GM12801 (cell line): ENCODE measurements around the gene FAM98B.

Experiments
- TF ChIP-seq, protein P1 (sequence below): IDR thresholded peaks from one replicate; pipeline ENCODE4 v1.5.1; 2011; ENCODE audit warnings: control low read depth; ENCODE audit not compliant: insufficient read length; ENCODE audit errors: extremely low read depth

The FAM98B gene

DNA sequence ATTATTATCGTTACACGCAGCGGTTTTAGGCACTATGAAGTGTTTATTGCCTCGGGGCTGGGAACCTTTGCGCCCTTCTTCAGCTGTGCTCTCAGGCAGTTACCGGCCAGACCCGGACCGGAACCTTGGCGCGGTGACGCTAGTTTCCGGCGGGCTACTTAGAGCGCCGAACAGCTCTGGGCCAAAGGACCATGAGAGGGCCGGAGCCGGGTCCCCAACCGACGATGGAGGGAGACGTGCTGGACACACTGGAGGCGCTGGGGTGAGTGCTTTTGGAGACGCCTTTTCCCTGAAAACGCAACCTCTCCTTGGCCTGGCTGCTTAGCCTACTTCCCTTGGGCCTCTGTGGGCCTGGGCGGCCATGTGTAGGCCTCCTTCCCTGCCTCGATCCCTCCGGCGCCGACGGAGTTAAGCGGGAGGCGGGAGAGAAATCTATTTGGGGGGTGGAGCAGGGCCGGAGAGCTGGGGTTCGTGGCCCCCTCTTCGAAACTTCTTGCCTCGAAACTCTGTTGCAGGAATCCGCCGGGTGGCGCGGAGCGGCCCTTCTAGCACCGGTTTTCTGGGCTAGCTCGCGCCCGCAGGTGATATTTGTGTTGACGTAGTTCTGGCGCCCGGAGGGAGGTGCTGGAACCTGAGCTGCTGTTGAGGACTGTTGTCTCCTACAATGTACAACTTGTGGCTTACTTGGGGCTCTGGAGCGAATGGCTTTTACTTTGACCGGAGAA is at the start of gene FAM98B:
FAM98B (plus strand) TSS at position 157 of the 725 bp plus-strand sequence; CDS start at position 192, 35 bp downstream.
- TF ChIP-seq, protein P1, sequence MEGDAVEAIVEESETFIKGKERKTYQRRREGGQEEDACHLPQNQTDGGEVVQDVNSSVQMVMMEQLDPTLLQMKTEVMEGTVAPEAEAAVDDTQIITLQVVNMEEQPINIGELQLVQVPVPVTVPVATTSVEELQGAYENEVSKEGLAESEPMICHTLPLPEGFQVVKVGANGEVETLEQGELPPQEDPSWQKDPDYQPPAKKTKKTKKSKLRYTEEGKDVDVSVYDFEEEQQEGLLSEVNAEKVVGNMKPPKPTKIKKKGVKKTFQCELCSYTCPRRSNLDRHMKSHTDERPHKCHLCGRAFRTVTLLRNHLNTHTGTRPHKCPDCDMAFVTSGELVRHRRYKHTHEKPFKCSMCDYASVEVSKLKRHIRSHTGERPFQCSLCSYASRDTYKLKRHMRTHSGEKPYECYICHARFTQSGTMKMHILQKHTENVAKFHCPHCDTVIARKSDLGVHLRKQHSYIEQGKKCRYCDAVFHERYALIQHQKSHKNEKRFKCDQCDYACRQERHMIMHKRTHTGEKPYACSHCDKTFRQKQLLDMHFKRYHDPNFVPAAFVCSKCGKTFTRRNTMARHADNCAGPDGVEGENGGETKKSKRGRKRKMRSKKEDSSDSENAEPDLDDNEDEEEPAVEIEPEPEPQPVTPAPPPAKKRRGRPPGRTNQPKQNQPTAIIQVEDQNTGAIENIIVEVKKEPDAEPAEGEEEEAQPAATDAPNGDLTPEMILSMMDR: no peak

DNA sequence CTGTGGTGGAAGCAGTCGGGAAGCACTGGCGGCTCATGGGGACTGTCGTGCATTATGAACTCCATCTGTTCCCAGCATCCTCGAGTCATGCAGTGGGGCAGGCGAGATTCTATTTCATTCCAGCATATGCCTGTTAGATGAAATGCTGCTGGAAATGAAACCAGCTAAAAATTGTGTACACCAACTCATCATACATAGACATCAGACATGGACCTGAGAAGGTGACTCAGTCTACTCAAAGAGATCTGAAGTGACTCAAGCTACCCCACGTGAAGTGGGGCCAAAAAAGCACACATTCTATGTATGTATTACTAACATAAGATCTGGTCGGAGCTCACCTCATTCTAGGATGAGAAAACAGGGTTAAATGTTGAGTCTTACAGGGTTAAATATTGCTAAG is 47.5 kb upstream of the FAM98B start:
- TF ChIP-seq, protein P1: no peak

DNA sequence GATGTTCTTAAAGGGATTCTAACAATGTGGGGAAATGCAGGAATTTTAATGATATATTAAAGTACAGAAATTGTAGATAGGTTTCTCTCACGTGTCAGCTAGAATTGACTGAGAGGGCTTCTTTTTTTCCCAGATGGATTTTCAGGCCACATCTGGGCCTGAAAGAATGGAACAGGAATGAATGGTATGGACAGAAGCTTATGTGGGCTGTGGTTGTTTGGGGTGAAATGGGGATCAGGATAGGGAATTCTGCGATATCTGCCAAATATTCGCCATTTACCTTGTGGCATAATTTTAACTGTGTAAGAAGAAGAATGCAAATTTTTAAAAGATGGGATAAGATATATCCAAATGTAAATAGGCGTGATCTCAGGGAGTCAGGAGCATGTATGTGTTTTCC is 45.4 kb upstream of the FAM98B start:
- TF ChIP-seq, protein P1: no peak

DNA sequence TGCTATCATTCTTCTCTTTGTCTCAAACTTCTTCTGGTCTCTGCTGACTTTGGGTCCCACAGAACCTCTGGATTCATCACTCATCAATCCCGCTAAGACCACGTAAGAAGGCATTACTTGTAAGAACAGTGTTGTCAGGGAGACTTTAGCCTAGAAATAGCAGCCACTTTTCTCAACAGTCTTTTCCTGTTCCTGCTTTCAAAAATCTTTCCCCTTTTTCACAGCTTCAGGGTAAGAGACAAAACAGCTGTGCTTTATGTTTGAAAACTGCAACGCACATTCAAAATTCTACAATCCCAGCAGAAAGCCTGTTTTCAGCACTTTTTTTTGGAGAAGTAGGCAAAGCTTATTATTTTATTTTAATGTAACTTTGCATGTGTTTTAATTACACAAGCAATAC is 42.0 kb upstream of the FAM98B start:
- TF ChIP-seq, protein P1: no peak

DNA sequence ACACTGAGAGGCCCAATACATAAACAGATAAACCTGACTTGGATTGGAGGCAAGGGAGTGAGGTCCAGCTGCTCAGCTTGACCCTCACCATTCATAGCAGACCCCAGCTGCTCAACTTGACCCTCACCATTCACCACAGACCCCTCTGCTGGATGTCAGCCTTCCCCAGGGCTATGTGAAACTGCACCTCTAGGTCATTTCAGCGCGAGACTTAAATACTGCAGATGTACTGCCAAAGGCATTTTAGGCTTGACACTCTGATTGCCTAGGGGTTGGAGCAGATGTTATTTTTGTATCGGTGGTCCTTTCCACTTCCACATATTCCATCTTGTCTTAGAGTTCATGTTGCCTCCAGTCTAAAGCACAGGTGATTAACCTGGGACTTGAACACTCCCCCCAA is 41.5 kb upstream of the FAM98B start:
- TF ChIP-seq, protein P1: no peak

DNA sequence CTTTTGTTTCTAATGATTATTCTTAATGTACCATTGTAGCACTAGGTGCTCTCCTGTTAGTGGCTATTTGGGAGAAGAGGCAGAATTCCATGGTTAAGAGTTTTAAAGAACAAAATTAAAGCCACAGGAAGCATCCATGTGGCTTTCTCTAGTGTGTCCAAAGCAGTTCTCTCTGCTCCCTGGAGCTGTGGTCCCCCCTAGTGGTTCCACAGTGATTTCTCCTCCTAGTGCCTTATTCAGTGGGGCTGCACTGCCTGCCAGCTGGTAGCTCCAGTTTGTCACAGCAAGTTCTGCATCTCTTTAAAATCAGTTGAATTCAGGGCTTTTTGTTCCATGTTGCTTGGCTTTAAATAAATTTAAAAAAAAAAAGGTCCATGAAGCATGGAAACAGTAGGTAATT is 39.6 kb upstream of the FAM98B start:
- TF ChIP-seq, protein P1: no peak

DNA sequence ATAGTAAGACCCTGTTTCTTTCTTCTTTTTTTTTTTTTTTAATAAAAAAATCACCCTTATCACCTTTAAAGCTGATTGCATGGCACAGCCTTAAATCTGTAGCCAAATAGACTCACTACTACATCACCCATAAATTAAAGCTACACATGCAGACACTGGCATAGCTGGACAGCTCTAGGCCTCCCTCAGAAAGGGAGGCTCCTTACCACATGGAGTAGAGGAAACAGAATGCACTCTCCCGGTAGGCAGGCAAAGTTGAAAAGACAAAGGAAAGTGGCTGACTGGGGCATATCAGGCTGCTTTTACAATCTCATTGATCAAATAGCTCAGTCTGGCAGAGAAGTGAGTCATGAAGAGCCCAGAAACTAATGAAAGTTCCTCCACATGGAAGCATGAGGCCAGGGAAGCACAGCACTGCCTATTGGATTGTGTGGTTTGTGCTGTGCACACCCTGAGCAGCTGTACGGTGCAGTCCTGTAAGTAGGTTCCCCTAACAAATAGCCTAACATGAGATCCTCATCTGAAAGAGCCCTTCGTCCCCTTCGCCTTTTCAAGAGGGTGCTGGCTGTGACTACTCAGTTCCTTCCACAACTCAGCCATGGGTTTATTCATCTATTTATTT is 32.7 kb upstream of the FAM98B start:
- TF ChIP-seq, protein P1: no peak
